IPS-11a (cell line): Measurements from ENCODE around the gene DDX60.

ENCODE experiments used
- H3K4me3 ChIP-seq: one replicate; pipeline ENCODE4 v1.5.1; 2013; ENCODE audit warnings: low read depth, low read length, control low read depth

Gene DDX60

DNA sequence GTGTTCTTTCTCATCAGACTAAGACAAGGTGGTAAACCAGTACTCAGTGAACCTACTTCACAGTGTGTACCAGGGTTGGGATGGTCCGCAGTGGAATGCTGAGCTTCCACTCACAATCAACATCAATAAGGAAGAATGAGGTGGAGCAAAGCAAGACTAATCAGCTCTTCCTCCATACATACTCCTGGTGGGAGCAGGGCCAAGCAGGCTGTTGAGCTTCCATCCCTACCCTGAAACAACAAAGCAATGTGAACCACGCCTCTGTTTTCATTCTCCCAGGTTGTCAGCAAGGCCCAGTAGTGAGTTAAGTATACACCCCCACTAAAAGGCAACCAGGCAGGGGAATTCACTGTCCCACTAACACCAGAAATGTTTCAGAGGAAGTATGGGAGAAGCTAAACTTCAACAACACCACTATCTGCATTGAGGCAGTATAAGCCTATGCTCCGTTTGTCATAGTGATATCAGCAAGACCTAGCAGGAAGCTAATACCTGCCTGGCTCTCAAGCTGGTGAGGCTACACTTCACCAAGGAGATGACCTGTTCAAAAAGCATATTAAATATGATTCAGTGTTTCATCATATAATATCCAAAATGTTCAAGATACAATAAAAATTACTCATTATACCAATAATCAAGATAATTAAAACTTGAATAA lies 109.5 kb downstream of the DDX60 start:
- no peak overlapping the region for H3K4me3 ChIP-seq

DNA sequence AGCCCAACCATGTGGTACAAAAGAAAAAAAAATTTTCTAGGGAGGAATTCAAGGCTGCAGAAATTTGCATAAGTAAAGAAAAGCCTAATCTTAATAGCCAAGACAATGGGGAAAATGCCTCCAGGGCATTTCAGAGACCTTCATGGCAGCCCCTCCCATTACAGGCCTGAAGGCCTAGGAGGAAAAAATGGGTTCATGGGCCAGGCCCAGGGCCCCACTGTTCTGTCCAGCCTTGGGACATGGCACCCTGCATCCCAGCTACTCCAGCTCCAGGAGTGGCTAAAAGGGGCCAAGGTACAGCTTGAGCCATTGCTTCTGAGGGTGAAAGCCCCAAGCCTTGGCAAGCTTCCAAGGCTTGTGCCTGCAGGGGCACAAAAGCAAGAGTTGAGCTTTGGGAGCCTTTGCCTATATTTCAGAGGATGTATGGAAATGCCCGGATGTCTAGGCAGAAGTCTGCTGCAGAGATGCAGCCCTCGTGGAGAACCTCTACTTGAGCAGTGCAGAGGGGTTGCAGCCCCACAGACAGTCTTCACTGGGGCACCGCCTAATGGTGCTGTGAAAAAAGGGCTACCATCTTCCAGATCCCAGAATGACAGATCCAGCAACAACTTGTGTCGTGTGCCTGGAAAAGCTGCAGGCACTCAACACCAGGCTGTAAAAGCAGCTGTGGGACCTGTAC lies 115.2 kb downstream of the DDX60 start:
- H3K4me3 ChIP-seq: no peak overlapping the region

DNA sequence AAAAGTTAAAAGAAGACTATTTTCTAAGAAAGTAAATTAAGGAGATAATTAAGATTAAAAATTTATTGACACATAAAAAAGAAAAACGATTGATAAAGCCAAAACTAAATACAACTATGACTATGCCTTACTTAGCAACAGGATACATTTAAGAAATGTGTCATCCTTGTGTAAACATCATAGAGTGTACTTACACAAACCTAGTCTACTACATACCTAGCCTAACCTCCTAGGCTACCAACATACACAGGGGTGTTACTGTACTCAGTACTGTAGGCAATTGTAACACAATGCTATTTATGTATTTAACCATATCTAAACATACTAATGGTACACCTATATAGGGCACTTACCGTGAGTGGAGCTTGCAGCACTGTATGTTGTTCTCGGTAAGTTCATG lies 117.9 kb downstream of the DDX60 start:
- no peak overlapping the region for H3K4me3 ChIP-seq

DNA sequence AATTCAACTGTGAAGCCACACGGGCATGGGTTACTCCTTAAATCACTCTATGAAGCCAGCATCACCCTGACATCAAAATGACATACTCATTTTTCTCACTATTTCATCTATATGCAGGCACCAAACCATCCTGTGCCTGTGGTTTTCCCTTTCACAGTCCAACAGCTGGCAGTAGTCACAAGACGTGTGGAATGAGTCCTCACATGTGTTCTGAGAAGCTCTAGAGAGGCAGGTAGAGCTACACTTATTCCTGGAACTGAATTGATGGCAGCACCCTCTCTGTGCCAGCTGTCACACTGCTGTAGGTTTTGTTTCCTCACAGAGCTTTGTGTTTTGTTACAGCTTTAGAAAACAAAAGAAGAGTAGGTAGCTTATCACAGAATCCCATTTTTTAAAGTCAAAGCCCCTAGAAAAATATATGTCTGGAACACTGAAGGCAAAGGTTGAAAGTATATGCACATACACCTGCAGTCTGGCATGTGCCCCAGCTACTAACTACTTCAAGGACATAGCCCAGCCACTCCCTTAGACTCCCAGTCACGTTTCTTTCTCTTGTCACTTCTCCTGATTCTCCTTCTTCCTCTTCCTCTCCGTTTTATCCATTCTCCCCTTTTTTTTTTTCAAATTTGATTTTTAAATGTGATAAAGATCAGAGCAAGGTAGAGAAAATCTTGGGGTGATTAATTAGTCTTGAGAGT lies 119.1 kb downstream of the DDX60 start:
- no peak overlapping the region for H3K4me3 ChIP-seq

DNA sequence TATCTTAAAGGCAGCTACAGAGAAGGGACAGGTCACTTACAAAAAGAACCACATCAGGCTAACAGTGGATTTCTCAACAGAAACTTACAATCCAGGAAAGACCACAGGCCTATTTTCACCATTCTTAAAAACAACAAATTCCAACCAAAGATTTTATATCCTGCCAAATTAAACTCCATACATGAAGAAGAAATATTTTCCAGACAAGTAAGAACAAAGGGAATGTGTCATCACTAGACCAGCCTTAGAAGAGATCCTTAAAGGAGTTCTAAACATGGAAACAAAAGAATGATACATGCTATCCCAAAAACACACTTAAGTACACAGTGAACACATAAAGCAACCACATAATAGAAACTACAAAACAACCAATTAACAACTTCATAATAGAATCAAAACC lies 120.6 kb downstream of the DDX60 start:
- no peak overlapping the region for H3K4me3 ChIP-seq

DNA sequence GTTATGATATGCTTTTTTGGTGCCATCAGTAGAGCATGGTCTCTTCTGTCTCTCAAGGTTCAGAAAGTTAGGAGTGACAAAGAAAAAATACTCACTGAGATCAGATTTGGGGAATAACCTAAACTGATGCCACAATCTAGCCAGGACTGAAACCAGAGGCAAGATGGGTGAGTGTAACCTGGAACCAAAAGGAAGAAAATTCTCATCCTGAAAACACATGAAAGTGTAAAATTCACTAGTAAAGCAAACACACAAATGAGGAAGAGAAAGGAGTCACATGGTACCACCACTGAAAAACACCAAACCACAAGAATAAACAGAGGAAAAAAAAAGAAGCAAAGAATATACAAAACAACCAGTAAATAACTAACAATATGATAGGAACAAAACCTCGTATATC lies 129.8 kb downstream of the DDX60 start:
- H3K4me3 ChIP-seq: no peak overlapping the region

DNA sequence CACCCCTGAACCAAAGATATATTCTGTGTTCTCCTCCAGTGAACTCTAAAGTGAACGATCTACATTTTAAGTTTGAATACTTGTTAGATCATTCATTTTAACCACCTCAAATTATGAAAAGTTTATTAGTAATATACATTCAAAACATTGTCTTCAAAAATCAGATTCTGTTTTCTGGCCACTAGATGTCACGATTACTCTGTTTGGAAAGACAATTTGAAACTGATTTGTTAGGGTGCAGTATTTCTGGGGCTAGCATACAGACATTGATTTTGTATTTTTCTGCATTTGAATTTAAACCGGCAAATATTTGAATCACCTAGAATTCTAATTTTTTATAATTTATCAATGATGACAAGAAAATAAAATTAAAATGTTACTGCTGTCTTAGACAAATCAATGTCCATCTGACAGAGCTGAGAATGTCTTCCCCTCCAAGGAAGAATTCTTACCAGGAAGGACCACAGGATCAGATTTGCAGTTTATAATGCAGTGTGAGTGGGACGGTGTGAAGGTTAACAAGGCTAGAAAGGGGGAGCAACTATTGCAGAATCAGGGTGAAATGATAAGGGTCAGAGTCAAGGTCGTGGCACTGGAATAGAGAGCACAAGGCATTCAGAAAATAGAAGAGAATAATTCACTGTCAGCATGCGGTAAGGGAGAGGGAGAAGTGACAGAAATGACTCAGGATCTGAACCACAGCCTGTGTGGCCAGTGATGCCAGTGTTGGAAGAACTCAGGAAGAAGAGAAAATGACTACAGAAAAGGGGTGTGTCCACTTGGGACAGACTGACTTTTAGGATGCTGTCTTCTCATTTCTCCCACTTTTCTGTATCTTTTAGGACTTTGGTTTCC lies 134.6 kb downstream of the DDX60 start:
- H3K4me3 ChIP-seq: no peak overlapping the region

DNA sequence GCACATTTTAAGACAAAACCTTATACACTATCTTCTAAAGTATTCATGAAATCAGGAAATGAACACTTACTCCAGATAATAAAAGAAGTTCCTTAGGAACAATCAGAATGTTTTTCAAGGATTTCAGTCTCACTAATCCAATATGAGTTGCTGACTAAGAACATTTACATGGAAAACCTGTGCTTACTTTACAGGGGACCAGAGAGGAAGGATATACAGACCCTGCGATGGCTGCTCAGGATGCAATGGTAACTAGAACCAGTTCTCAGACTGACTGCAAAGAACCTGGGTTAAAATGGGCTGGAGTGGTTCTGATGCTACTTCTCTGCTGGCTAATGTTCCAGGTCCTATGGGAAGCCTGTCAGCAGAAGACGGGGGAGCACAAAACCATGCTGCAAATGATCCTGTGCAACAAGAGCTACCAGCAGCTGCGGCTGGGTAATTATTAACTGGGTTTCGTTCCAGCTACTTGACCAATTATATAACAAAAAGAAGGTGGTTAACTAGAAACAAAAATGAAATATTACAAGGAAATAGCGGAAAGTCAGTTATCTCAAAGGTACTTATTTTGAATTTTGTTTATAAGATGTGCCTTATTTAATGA lies 140.9 kb downstream of the DDX60 start:
- H3K4me3 ChIP-seq: no peak overlapping the region

DNA sequence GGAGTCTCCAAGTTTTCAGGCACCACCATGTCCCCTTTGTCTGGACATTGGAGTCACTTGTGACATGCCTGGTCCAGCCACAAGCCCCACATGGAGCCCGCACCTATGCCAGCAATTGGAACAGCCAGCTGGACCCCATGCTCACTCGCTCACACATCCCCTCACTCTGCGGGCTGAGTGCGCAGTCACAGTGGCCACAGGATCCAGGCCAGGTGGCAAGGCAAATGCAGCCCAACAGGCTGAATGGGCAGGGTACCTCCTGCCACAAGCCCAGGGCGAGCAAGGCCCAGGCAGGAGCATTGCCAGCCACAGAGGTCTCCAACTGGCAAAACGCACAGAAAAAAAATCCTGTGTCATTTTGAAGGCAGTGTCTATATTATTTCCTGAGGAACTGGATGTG lies 144.2 kb downstream of the DDX60 start:
- no peak overlapping the region for H3K4me3 ChIP-seq

DNA sequence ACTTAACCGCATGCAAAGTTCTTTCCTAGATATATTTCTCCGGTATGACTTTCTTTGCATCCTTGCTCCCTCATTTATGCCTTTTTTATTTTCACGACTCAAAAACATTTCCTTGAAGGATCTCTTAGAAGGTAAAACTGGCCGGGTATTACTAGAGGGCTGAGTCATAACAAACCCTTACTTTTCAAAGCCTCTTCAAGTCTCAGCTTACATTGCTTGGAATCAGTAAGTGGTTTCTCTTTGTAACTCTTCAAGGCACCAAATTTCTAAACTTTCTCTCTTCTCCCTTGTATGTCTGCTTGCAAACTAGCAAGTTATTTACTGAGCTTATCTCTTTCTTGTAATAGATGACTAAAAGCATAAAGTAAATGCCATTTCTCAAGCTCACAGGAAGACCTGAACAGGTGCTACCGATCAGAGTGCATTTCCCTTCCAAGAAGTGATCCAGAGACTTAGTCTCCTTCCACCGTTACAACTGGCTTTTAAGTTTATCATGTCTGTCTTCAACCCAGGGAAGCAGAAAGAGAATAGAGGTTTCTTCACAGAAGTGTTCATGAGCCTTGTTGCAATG lies 150.8 kb downstream of the DDX60 start:
- H3K4me3 ChIP-seq: no peak overlapping the region
